ENCODE results near the gene LRP5.

- TF ChIP-seq CTCF (IDR thresholded peaks at IDR 0.05) (no peak), POLR2A (IDR thresholded peaks at IDR 0.05) (no peak)
Measured at GRCh38 chr11:68399916-68400315, 87.5 kb downstream of the LRP5 start.
